HG03571 (cell line): ENCODE measurements around the gene CFAP97D1.
A peak's percentile ranks its signal among the peaks of the same experiment; 100 is the strongest.

Experiments
- ATAC-seq: cut with Tn5 transposase; IDR thresholded peaks from one replicate; pipeline ENCODE4 v1.9.1; 2021; ENCODE audit not compliant: unreplicated experiment

The CFAP97D1 gene

DNA sequence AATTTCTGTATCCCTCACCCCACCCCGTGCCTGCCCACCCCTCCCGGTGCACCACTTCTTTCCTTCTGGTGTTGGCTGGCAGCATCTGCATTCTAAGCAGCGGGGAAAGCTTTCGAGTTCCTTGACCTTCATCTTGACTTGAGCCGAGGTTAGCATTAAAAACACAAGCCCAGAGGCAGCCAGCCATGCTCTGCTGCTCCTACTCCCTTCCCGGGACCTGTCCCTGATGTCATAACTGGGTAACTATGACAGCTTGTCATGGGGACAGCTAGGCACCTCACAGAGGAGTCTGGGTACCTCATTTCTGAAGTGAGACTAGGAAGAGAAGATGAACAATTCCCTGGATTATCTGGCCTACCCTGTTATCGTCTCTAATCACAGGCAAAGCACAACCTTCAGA is at the start of gene CFAP97D1:
Gene CFAP97D1 (plus strand): TSS at position 301 of the 400 bp plus-strand sequence. CDS start 28 bp downstream, at position 329.
- ATAC-seq, result no peak

DNA sequence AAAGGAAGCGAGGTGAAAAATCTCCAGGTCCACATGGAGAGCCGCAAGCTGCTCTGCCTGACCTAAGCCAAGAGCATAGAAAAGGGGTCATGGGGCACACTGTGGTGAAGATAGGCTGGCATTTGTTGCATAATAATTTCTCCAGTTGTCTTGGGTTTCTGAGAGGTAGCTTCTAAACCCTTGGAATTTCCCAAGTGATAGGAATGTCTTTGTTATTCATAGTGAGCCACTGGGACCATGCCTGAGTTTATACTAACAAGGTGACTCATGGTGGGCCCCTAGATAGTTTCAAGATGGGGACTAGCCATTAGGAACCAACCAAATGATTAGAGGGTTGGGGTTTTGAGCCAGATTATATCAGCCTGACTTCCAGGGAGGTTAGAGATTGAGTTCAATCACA is 47.3 kb upstream of the CFAP97D1 start:
- ATAC-seq, result no peak

- ATAC-seq, result no peak
Measured at GRCh38 chr17:43733956-43734355, 46.3 kb upstream of the CFAP97D1 start.

GRCh38 chr17:43734376-43734775 is 45.9 kb upstream of the CFAP97D1 start:
- ATAC-seq, result no peak

- ATAC-seq, result no peak
Measured at GRCh38 chr17:43736389-43736788, 43.8 kb upstream of the CFAP97D1 start.

DNA sequence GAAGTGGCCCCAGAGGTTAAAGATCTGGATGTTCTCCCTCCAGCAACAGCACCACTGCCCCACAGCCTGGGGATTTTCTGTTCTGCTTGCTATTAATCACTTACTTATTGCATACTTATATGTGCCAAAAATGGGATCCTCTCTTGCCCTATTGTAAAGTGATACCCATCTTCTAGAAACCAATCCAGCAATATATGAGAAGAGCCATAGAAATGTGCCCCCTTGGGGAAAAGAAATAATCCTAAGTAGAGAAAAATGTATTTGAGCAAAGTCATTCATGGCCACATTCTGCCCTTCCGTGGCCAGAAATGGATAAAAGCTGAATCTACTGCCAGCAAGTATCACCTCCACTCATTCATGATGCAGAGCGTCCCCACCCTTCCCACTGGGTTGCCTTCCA is 42.5 kb upstream of the CFAP97D1 start:
- ATAC-seq, result no peak

GRCh38 chr17:43740541-43740940 is 39.7 kb upstream of the CFAP97D1 start:
- no peak for ATAC-seq

DNA sequence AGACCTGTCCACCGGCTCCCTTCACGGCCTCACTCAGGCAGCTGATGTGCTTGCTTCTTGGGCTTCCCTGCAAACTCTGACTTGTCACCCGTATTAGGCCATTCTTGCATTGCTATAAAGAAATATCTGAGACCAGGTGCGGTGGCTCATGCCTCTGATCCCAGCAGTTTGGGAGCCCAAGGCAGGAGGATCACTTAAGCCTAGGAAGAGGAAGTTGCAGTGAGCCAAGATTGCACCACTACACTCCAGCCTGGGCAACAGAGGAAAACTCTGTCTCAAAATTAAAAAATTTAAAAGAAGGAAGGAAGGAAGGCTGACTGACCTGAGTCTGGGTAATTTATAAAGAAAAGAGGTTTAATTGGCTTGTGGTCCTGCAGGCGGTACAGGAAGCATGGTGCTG is 38.6 kb upstream of the CFAP97D1 start:
- ATAC-seq, result no peak

DNA sequence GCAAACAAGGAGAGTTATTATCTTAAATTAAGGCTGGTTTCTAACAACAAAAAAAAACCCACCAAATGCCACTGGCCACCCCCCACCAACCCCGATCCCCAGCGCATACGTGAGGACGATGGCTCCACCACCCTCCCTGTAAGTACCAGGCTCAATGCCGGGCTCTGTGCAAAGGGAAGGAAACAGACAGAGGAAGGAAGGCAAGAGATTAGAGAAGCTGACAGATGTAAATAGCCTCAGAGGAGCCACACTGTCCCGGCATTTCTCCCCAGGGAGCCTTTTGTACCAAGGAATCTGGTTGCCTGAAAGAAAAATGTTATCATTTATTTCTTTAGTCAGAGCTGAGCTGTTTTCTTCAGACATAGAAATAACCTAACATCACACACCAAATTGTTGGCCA is 34.7 kb upstream of the CFAP97D1 start:
- no peak for ATAC-seq

DNA sequence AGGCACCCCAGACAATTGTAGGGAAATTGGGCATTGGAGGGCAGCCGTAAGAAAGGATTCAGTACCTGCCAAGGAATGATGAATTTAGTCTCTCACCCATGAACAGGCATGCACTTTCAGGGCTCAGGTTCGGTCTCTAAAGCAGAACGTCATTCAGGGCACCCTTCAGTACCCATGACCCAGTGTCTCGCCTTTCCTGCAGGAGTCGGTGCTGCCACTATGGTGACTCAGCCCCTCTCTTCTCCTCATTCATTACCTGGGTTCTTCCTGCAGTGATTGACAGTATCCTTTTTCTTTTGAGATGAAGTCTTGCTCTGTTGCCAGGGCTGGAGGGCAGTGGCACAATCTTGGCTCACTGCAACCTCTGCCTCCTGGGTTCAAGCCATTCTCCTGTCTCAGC is 30.1 kb upstream of the CFAP97D1 start:
- ATAC-seq, result no peak

DNA sequence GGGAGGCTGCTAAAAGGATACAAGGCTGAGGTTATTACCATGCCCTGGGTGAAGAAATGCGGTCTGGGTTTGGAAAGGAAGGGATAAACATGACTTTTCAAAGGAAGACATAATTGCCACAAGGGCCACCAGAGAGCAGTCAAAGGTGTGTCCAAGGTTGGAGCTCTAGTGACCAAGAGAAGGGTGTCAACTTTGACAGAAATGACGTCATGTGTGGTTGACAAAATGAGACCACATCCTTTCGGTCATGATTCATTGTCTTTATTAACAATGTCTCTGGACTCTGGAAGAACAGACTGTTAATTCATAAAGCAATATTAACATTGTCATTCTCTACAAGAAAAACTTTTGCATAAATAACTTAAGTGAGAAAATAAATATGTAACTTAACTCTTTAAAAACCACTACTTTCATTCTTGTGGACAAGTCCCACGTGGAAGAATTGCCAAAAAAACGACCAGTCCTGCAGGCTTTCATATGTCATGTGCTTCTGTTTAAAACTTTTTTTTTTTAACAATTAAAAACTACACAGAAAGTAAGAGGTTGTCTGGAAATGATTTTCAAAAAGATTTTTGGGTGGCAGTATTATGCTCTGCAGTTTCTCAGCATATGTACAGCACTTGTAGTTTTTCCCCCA is 26.6 kb upstream of the CFAP97D1 start:
- ATAC-seq, result no peak

- no peak for ATAC-seq
Measured at GRCh38 chr17:43754947-43755346, 25.3 kb upstream of the CFAP97D1 start.

- ATAC-seq, result no peak
Measured at GRCh38 chr17:43755389-43755875, 24.8 kb upstream of the CFAP97D1 start.

- ATAC-seq, result no peak
Measured at GRCh38 chr17:43756201-43756600, 24.0 kb upstream of the CFAP97D1 start.

- ATAC-seq, result no peak
Measured at GRCh38 chr17:43757171-43757660, 23.0 kb upstream of the CFAP97D1 start.

- no peak for ATAC-seq
Measured at GRCh38 chr17:43758086-43758485, 22.1 kb upstream of the CFAP97D1 start.

GRCh38 chr17:43758497-43759174 is 21.6 kb upstream of the CFAP97D1 start, which contains the start of gene SOST:
TSS of gene SOST (minus strand) at chr17:43758791. CDS start at chr17:43758741, 50 bp downstream.
- no peak for ATAC-seq

DNA sequence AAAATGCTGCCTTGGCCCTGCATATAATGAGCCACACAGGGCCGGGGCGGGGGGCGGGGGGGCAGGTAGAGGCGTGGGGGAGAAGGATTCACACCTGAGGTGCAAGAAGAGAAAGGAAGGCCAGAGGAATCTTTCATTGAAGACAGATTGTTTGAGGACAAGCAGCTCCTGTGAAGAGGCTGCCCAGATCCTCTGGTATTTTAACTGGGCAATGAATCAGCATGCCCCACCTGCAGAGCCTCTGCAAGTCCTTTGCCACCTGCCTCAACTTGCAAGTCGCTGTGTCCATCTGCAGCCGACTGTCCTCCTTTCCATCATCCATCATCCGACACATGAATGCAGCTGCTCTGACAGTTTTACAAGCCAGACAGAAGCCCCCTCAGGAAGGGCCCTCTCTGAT is 20.4 kb upstream of the CFAP97D1 start:
- no peak for ATAC-seq

- ATAC-seq, result peak; percentile 57
Measured at GRCh38 chr17:43760254-43760852, 19.9 kb upstream of the CFAP97D1 start.

- ATAC-seq, result no peak
Measured at GRCh38 chr17:43766413-43767052, 13.7 kb upstream of the CFAP97D1 start.

GRCh38 chr17:43767053-43767712 is 13.1 kb upstream of the CFAP97D1 start:
- no peak for ATAC-seq
